Neutrophil (primary cell): ENCODE measurements around the gene CNKSR2.

ENCODE experiments used
- H3K27ac ChIP-seq: fragments of 200-600 bp; sonication (generic); 2 replicates; pipeline ENCODE4 v1.5.1; 2016; ENCODE audit warnings: mild to moderate bottlenecking, moderate library complexity
- H3K27me3 ChIP-seq: fragments of 200-600 bp; sonication (generic); 2 replicates; pipeline ENCODE4 v1.6.0; 2016; ENCODE audit warnings: mild to moderate bottlenecking
- H3K36me3 ChIP-seq: fragments of 200-600 bp; sonication (generic); 2 replicates; pipeline ENCODE4 v1.5.1; 2017
- H3K4me1 ChIP-seq, 2 experiments: fragments of 200-600 bp in 1 of 2; sonication (generic) in 1 of 2; 1 replicate in 1 of 2; 2 replicates in 1 of 2; pipeline versions ENCODE4 v1.5.1 to v1.6.1; 2013 to 2016; ENCODE audit warnings: low read depth in 1 of 2, low read length in 1 of 2, mild to moderate bottlenecking in 1 of 2, moderate library complexity in 1 of 2; ENCODE audit not compliant: control insufficient read depth in 1 of 2, insufficient read depth in 1 of 2
- H3K4me3 ChIP-seq, 2 experiments: fragments of 200-600 bp in 1 of 2; sonication (generic) in 1 of 2; 1 replicate in 1 of 2; 2 replicates in 1 of 2; pipeline ENCODE4 v1.5.1; 2013 to 2016; ENCODE audit warnings: low read depth in 1 of 2, low read length in 1 of 2, mild to moderate bottlenecking in 1 of 2, moderate library complexity in 1 of 2
- H3K9me3 ChIP-seq: fragments of 200-600 bp; sonication (generic); 2 replicates; pipeline ENCODE4 v1.5.1; 2016
- TF ChIP-seq, protein P1 (sequence below): fragments of 200-600 bp; sonication (generic); IDR thresholded peaks from 2 replicates; pipeline ENCODE4 v1.5.1; 2016; ENCODE audit warnings: antibody characterized with exemption

The CNKSR2 gene

DNA sequence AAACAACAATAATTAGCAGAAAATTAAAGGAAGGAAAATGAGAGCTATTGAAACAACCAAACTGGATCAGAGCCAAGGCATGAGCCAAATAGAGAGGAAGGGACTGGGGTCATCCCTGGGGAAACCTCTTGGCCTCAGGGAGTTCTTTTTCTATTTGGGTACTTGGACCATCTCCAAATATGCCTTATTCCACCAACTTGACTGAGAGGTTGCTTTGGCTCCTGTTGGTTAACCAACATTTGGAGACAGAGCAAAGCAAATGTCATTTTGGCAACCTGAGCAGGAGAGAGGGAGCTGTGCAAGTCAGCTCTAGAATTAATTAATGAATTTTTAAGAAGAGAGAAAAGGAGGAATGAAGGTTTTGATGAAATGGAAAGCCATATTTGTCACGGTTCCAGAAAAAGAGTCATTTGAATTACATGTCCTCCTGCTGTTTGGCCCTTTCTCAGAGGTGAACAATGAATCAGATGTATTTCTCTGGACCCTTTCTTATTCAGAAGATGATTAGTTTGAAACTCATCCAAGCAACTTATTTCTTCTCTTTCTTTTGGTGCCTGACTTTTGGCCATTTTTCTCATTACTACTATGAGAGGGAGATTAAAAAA, 119.1 kb downstream of the CNKSR2 start:
- Histone ChIP-seq H3K4me3 (no peak overlapping the region), H3K9me3 (no peaks in the 10 kb centered on the region), H3K27ac (no peak overlapping the region), H3K27me3 (no peaks in the 10 kb centered on the region), H3K4me1 (no peaks in the 10 kb centered on the region), H3K36me3 (no peaks in the 10 kb centered on the region)
- TF ChIP-seq, protein P1, sequence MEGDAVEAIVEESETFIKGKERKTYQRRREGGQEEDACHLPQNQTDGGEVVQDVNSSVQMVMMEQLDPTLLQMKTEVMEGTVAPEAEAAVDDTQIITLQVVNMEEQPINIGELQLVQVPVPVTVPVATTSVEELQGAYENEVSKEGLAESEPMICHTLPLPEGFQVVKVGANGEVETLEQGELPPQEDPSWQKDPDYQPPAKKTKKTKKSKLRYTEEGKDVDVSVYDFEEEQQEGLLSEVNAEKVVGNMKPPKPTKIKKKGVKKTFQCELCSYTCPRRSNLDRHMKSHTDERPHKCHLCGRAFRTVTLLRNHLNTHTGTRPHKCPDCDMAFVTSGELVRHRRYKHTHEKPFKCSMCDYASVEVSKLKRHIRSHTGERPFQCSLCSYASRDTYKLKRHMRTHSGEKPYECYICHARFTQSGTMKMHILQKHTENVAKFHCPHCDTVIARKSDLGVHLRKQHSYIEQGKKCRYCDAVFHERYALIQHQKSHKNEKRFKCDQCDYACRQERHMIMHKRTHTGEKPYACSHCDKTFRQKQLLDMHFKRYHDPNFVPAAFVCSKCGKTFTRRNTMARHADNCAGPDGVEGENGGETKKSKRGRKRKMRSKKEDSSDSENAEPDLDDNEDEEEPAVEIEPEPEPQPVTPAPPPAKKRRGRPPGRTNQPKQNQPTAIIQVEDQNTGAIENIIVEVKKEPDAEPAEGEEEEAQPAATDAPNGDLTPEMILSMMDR: no peak

- no peaks in the 10 kb centered on the region for H3K9me3 ChIP-seq
- no peaks in the 10 kb centered on the region for H3K4me1 ChIP-seq
- no peak overlapping the region for H3K27ac ChIP-seq
- no peaks in the 10 kb centered on the region for H3K36me3 ChIP-seq
- H3K27me3 ChIP-seq: no peaks in the 10 kb centered on the region
- TF ChIP-seq, protein P1: no peak
- H3K4me3 ChIP-seq: no peak overlapping the region
These were observed 129.4 kb downstream of the CNKSR2 start for GRCh38 chrX:21503593-21503992.

- Histone ChIP-seq H3K27me3 (no peaks in the 10 kb centered on the region), H3K4me3 (no peak overlapping the region)
These were observed 135.7 kb downstream of the CNKSR2 start for GRCh38 chrX:21509912-21510311.

GRCh38 chrX:21524008-21524407, 149.8 kb downstream of the CNKSR2 start:
- no peak overlapping the region for H3K27ac ChIP-seq
- no peaks in the 10 kb centered on the region for H3K36me3 ChIP-seq
- H3K27me3 ChIP-seq: no peaks in the 10 kb centered on the region
- TF ChIP-seq, protein P1: no peak
- H3K4me1 ChIP-seq: no peaks in the 10 kb centered on the region
- H3K4me3 ChIP-seq: no peak overlapping the region
- no peaks in the 10 kb centered on the region for H3K9me3 ChIP-seq

More at GRCh38 chrX:21509912-21510311, 135.7 kb downstream of the CNKSR2 start:
- no peaks in the 10 kb centered on the region for H3K36me3 ChIP-seq
- TF ChIP-seq, protein P1: no peak
- no peaks in the 10 kb centered on the region for H3K4me1 ChIP-seq
- H3K27ac ChIP-seq: no peak overlapping the region
- no peaks in the 10 kb centered on the region for H3K9me3 ChIP-seq

DNA sequence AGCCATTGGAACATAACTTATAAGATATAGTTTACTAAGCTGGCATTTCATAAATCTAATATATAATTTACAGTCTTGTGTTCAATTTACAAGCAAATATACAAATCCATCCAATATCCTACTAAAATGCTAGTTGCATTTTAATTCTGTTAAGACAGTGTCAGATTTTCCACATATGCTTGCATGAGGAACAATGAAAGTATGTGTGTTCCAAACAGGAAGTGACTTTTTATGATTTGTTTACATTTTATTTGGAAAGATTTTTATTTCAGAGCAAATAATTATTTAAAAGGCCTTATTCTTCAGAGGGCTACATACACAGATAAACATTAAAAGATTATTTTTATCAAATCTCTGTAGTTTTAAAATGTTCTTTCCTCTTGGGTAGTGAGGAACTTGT, 153.9 kb downstream of the CNKSR2 start:
- Histone ChIP-seq H3K36me3 (no peaks in the 10 kb centered on the region), H3K4me3 (no peak overlapping the region), H3K27ac (no peak overlapping the region), H3K4me1 (no peaks in the 10 kb centered on the region), H3K27me3 (no peaks in the 10 kb centered on the region), H3K9me3 (no peaks in the 10 kb centered on the region)
- TF ChIP-seq, protein P1: no peak
